ENCODE measurements around the gene BRCA2.

BRCA2 gene, protein sequence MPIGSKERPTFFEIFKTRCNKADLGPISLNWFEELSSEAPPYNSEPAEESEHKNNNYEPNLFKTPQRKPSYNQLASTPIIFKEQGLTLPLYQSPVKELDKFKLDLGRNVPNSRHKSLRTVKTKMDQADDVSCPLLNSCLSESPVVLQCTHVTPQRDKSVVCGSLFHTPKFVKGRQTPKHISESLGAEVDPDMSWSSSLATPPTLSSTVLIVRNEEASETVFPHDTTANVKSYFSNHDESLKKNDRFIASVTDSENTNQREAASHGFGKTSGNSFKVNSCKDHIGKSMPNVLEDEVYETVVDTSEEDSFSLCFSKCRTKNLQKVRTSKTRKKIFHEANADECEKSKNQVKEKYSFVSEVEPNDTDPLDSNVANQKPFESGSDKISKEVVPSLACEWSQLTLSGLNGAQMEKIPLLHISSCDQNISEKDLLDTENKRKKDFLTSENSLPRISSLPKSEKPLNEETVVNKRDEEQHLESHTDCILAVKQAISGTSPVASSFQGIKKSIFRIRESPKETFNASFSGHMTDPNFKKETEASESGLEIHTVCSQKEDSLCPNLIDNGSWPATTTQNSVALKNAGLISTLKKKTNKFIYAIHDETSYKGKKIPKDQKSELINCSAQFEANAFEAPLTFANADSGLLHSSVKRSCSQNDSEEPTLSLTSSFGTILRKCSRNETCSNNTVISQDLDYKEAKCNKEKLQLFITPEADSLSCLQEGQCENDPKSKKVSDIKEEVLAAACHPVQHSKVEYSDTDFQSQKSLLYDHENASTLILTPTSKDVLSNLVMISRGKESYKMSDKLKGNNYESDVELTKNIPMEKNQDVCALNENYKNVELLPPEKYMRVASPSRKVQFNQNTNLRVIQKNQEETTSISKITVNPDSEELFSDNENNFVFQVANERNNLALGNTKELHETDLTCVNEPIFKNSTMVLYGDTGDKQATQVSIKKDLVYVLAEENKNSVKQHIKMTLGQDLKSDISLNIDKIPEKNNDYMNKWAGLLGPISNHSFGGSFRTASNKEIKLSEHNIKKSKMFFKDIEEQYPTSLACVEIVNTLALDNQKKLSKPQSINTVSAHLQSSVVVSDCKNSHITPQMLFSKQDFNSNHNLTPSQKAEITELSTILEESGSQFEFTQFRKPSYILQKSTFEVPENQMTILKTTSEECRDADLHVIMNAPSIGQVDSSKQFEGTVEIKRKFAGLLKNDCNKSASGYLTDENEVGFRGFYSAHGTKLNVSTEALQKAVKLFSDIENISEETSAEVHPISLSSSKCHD (N-terminal part only)

DNA sequence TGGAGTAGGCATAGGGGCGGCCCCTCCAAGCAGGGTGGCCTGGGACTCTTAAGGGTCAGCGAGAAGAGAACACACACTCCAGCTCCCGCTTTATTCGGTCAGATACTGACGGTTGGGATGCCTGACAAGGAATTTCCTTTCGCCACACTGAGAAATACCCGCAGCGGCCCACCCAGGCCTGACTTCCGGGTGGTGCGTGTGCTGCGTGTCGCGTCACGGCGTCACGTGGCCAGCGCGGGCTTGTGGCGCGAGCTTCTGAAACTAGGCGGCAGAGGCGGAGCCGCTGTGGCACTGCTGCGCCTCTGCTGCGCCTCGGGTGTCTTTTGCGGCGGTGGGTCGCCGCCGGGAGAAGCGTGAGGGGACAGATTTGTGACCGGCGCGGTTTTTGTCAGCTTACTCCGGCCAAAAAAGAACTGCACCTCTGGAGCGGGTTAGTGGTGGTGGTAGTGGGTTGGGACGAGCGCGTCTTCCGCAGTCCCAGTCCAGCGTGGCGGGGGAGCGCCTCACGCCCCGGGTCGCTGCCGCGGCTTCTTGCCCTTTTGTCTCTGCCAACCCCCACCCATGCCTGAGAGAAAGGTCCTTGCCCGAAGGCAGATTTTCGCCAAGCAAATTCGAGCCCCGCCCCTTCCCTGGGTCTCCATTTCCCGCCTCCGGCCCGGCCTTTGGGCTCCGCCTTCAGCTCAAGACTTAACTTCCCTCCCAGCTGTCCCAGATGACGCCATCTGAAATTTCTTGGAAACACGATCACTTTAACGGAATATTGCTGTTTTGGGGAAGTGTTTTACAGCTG, at the start of gene BRCA2, which contains the start of gene ZAR1L:
Gene BRCA2 (plus strand): TSS at position 271 of the 790 bp plus-strand sequence. CDS start 953 bp downstream, outside the sequence.
Gene ZAR1L (minus strand): TSS at position 126 of the 790 bp plus-strand sequence. CDS start 3,438 bp downstream, outside the sequence.
- TF ChIP-seq, protein P1, sequence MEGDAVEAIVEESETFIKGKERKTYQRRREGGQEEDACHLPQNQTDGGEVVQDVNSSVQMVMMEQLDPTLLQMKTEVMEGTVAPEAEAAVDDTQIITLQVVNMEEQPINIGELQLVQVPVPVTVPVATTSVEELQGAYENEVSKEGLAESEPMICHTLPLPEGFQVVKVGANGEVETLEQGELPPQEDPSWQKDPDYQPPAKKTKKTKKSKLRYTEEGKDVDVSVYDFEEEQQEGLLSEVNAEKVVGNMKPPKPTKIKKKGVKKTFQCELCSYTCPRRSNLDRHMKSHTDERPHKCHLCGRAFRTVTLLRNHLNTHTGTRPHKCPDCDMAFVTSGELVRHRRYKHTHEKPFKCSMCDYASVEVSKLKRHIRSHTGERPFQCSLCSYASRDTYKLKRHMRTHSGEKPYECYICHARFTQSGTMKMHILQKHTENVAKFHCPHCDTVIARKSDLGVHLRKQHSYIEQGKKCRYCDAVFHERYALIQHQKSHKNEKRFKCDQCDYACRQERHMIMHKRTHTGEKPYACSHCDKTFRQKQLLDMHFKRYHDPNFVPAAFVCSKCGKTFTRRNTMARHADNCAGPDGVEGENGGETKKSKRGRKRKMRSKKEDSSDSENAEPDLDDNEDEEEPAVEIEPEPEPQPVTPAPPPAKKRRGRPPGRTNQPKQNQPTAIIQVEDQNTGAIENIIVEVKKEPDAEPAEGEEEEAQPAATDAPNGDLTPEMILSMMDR (IDR thresholded peaks at IDR 0.05; ENCODE audit: low read depth, low read length, missing control alignments) = no peak
- peak within 1 kb of the TSS; percentile 85 for H3K4me3 ChIP-seq (ENCODE audit: low read depth, low read length)
- peak; percentile 77 for DNase-seq (ENCODE audit: low read depth)

DNA sequence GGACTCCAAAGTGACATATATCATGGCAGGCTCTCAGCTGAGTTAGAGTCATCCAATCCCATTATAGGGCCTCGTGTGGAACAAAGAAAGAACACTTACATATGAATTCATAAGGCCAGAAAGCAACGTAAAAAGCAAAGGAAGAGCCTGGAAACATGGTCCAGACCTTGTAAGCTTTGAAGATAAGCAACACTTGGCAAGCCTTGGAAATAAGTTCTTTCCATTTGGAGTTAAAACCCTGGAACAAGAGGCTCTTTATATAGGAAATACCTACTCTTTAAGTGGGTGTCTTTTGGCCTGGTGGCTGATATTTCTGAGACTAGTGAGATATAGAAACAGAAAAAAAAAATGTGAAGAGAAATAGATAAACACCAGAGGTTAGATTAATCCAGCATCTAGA, 49.6 kb upstream of the BRCA2 start:
- no peak overlapping the region for H3K4me3 ChIP-seq (ENCODE audit: low read depth, low read length)
- no peak for DNase-seq (ENCODE audit: low read depth)
- TF ChIP-seq, protein P1 (IDR thresholded peaks at IDR 0.05; ENCODE audit: low read depth, low read length, missing control alignments) = no peak

DNA sequence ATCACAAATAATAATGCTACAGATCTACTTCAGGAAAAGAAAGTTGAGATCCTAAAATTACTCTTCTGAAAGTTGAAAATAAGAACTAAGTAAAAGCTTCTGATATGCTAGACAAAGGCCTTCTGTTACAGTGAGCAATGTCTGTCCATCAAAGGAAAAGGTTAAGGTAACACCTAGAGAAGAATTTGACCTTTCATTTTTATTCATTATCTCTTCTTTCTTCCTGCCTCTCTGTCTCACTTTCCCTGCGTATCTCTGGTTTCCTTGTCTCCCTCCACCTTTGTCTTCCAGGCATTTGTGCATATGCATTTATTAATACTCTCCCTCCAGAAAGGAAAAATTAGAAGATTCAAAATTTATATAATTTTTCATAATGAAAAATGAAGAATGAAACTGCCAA, 49.2 kb upstream of the BRCA2 start:
- DNase-seq (ENCODE audit: low read depth) = no peak
- H3K4me3 ChIP-seq (ENCODE audit: low read depth, low read length) = no peak overlapping the region
- TF ChIP-seq, protein P1 (IDR thresholded peaks at IDR 0.05; ENCODE audit: low read depth, low read length, missing control alignments) = no peak

DNA sequence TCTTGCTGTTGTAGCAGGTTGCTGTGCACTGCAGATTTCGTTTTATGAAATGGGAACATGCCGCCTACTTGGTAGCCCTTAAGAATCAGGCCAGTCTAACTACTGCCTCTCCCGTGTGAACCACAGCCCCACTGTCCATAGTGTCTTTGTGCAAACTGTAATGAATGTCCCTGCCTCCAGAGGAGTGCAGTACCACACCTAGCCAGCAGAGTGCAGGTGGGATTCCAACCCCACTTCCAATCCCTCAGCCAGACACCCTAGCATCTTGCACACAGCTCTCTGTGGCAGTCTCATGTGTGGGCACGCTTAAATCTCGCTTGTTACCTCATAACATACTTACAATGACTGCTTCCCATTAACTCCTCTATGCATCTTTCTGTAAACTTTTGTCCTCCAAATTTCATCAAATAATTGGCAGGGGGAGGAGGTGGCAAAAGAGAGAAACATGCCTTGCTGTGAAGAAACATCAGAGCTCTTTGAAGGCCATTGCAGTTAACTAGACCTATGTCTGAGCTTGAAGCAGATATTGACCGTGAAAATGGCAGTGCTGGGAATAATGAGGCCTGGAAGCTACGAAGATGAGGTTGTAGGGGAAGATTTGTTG, 47.4 kb upstream of the BRCA2 start:
- no peak overlapping the region for H3K4me3 ChIP-seq (ENCODE audit: low read depth, low read length)
- no peak for DNase-seq (ENCODE audit: low read depth)
- TF ChIP-seq, protein P1 (IDR thresholded peaks at IDR 0.05; ENCODE audit: low read depth, low read length, missing control alignments) = peak; percentile 95

DNA sequence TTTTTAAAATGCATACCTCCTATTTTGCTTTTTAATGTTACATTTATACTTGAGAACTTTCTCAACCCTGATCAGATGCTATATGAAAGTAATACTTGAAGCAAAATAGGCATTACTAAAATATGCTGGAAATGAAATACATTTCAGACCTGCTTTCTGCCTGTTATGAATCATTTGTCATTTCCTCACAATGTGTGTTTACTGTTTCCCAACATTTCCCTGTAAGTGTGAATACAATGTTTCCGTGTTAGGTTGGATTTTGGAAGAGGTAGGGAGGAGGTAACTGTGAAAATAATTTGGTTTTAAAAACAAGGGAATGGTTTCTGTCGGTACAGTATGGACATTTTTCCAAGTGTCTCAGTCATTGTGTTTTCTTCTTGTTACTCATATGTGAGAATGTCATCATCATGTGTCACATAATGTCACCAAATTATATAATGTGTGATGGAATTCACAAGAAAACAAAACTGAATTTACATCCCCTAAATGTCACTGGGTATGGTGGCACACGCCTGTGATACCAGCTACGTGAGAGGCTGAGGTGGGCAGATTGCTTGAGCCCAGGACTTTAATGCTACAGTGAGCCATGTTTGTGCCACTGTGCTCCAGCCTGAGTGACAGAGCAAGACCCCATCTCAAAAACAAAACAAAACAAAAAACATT, 43.2 kb upstream of the BRCA2 start:
- TF ChIP-seq, protein P1 (IDR thresholded peaks at IDR 0.05; ENCODE audit: low read depth, low read length, missing control alignments) = no peak
- no peak for DNase-seq (ENCODE audit: low read depth)
- H3K4me3 ChIP-seq (ENCODE audit: low read depth, low read length) = no peak overlapping the region

All from GM12864 (cell line).